ENCODE measurements around the gene FNDC11. TPM values are rescaled to one million over a fixed set of nuclear protein-coding genes. Genes with fewer than 3 reads are reported as not detected.
A peak's percentile ranks its signal among the peaks of the same experiment; 100 is the strongest.

Gene FNDC11
- total and polyA plus RNA-seq, 2 of the 13 experiments (the other 11 are each of a cell fraction or from before 2014, with no cell fraction given): 0.07 TPM; not detected in 1

DNA sequence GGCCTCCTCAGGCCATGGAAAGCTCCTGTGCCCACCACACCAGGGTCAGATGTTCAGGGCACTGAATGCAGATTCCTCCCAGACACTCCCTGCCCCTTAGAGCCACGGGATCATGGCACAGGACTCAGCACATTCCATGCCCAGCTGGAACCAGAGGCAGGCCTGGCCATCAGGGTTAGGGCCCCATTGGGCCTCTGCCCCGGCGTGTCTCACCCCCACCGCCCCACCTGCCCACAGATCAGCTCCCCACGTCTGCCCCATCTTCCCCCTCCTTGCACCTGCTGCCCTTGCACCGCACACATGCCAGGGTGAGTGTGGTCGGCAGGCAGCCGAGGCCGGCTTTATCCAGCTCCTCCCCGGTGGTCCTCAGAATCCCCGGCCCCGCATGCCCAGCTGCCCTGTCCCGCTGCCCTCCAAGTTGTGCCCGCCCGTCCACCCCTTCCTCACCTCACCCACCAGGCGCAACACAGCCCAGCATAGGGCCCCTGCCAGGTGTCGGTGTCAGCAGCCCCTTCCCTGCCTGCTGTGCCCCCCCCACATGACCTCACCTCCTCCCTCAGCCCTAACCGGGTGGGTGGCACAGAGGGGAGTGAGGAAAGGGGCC is 4.2 kb upstream of the FNDC11 start (continued):
- TF ChIP-seq, protein P1, sequence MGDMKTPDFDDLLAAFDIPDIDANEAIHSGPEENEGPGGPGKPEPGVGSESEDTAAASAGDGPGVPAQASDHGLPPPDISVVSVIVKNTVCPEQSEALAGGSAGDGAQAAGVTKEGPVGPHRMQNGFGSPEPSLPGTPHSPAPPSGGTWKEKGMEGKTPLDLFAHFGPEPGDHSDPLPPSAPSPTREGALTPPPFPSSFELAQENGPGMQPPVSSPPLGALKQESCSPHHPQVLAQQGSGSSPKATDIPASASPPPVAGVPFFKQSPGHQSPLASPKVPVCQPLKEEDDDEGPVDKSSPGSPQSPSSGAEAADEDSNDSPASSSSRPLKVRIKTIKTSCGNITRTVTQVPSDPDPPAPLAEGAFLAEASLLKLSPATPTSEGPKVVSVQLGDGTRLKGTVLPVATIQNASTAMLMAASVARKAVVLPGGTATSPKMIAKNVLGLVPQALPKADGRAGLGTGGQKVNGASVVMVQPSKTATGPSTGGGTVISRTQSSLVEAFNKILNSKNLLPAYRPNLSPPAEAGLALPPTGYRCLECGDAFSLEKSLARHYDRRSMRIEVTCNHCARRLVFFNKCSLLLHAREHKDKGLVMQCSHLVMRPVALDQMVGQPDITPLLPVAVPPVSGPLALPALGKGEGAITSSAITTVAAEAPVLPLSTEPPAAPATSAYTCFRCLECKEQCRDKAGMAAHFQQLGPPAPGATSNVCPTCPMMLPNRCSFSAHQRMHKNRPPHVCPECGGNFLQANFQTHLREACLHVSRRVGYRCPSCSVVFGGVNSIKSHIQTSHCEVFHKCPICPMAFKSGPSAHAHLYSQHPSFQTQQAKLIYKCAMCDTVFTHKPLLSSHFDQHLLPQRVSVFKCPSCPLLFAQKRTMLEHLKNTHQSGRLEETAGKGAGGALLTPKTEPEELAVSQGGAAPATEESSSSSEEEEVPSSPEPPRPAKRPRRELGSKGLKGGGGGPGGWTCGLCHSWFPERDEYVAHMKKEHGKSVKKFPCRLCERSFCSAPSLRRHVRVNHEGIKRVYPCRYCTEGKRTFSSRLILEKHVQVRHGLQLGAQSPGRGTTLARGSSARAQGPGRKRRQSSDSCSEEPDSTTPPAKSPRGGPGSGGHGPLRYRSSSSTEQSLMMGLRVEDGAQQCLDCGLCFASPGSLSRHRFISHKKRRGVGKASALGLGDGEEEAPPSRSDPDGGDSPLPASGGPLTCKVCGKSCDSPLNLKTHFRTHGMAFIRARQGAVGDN (CRISPR knock-in tag; IDR thresholded peaks at IDR 0.05): no peak
- TF ChIP-seq, protein P2, sequence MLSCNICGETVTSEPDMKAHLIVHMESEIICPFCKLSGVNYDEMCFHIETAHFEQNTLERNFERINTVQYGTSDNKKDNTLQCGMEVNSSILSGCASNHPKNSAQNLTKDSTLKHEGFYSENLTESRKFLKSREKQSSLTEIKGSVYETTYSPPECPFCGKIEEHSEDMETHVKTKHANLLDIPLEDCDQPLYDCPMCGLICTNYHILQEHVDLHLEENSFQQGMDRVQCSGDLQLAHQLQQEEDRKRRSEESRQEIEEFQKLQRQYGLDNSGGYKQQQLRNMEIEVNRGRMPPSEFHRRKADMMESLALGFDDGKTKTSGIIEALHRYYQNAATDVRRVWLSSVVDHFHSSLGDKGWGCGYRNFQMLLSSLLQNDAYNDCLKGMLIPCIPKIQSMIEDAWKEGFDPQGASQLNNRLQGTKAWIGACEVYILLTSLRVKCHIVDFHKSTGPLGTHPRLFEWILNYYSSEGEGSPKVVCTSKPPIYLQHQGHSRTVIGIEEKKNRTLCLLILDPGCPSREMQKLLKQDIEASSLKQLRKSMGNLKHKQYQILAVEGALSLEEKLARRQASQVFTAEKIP (CRISPR knock-in tag; IDR thresholded peaks at IDR 0.05; ENCODE audit: borderline replicate concordance): no peak
- TF ChIP-seq, protein P3, sequence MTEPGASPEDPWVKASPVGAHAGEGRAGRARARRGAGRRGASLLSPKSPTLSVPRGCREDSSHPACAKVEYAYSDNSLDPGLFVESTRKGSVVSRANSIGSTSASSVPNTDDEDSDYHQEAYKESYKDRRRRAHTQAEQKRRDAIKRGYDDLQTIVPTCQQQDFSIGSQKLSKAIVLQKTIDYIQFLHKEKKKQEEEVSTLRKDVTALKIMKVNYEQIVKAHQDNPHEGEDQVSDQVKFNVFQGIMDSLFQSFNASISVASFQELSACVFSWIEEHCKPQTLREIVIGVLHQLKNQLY (CRISPR knock-in tag; IDR thresholded peaks at IDR 0.05): no peak

DNA sequence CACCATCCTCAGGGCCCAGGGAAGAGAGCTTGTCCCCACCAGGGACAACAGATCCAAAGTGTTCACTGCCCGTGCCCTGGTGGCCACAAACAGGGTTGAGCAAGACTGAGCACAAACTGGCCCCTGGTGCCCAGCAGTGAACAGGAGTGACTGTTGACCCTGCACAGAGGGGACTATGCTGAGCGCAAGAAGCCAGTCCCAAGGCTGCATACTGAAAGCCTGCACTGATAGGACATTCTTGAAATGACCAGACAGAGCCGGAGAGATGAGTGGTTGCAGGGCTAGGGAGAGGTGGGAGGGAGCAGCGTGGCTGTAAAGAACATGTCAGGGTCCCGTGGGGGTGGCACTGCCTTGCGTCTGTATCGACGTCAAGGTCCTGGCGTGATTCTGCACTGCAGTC is 2.9 kb upstream of the FNDC11 start:
- intact Hi-C loops (cut with micrococcal nuclease; ENCODE audit: unreplicated experiment): no loop called here
- Histone ChIP-seq H2AFZ (ENCODE audit: low read length) (no peak overlapping the region), H3K9ac (ENCODE audit: insufficient read depth, low read depth, low read length) (no peak overlapping the region), H3K36me3 (replicated peaks in 1 of 2; ENCODE audit: control insufficient read depth in 1 of 2, insufficient read depth in 2 of 2, low read length in 2 of 2) (no peaks in the 10 kb centered on the region), H4K20me1 (ENCODE audit: insufficient read depth, low read length) (no peaks in the 10 kb centered on the region), H3K79me2 (ENCODE audit: insufficient read depth, low read length) (no peaks in the 10 kb centered on the region), H3K27me3 (ENCODE audit: control insufficient read depth in 1 of 2, insufficient read depth in 2 of 2, low read length in 2 of 2) (peaks cover 22 to 56% of the 10 kb centered on the region in 2 experiments), H3K27ac (ENCODE audit: extremely low read length, insufficient read depth, low read length) (no peak overlapping the region), H3K4me2 (ENCODE audit: low read depth, low read length) (no peak overlapping the region), H3K4me1 (ENCODE audit: insufficient read depth, low read length) (peaks cover 13% of the 10 kb centered on the region; the same call in 1 of the 2 replicates), H3K9me3 (ENCODE audit: low read length) (no peaks in the 10 kb centered on the region), H3K4me3 (replicated peaks in 1 of 3; ENCODE audit: insufficient read depth in 1 of 3, low read depth in 2 of 3, low read length in 3 of 3) (no peak overlapping the region)
- ChIA-PET CTCF (ENCODE audit: low intra/inter-chr PET ratio, low total read pairs) (no interaction called here), POLR2A (no interaction called here)
- 3% methylated on average over 9 of the region's 9 CpGs for WGBS (ENCODE audit: low lambda C conversion rate)
- ATAC-seq (peak; percentile 25), DNase-seq (ENCODE audit: low spot score) (no peak), FAIRE-seq (no peak)
- in situ Hi-C loops (cut with HindIII; ENCODE audit: extremely low pct_ligation_motif_present, low pct_unique_long_range_greater_than_20kb): no loop called here
- no TSS peak for BruUV-seq (replicated peaks)
- TF ChIP-seq GATAD1 (CRISPR knock-in tag; IDR thresholded peaks at IDR 0.05) (no peak), RFXAP (CRISPR knock-in tag; IDR thresholded peaks at IDR 0.05; ENCODE audit: borderline replicate concordance) (no peak), ZNF44 (CRISPR knock-in tag; IDR thresholded peaks at IDR 0.05) (no peak), SAFB2 (CRISPR knock-in tag; IDR thresholded peaks at IDR 0.05; ENCODE audit: borderline replicate concordance, low read depth) (no peak), MTA1 (CRISPR knock-in tag; IDR thresholded peaks at IDR 0.05; ENCODE audit: borderline replicate concordance) (peak; percentile 49; the same call in 1 of the 2 replicates)
- TF ChIP-seq, protein P4, sequence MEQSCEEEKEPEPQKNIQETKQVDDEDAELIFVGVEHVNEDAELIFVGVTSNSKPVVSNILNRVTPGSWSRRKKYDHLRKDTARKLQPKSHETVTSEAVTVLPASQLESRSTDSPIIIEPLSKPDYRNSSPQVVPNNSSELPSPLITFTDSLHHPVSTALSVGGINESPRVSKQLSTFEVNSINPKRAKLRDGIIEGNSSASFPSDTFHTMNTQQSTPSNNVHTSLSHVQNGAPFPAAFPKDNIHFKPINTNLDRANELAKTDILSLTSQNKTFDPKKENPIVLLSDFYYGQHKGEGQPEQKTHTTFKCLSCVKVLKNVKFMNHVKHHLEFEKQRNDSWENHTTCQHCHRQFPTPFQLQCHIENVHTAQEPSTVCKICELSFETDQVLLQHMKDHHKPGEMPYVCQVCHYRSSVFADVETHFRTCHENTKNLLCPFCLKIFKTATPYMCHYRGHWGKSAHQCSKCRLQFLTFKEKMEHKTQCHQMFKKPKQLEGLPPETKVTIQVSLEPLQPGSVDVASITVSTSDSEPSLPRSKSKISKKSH (CRISPR knock-in tag; IDR thresholded peaks at IDR 0.05; ENCODE audit: borderline replicate concordance): 0 out of 2 replicates have a peak, but pooled peaks have one; percentile 17
- TF ChIP-seq, protein P5, sequence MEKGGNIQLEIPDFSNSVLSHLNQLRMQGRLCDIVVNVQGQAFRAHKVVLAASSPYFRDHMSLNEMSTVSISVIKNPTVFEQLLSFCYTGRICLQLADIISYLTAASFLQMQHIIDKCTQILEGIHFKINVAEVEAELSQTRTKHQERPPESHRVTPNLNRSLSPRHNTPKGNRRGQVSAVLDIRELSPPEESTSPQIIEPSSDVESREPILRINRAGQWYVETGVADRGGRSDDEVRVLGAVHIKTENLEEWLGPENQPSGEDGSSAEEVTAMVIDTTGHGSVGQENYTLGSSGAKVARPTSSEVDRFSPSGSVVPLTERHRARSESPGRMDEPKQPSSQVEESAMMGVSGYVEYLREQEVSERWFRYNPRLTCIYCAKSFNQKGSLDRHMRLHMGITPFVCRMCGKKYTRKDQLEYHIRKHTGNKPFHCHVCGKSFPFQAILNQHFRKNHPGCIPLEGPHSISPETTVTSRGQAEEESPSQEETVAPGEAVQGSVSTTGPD (CRISPR knock-in tag; IDR thresholded peaks at IDR 0.05): no peak

Measured in HepG2 (cell line).